Renal cortical epithelial cell (primary cell): ENCODE measurements around the gene LRRC26. TPM values are rescaled to one million over a fixed set of nuclear protein-coding genes. Genes with fewer than 3 reads are reported as not detected.
"Not testable (repeated sequence)": the region's sequence is repeated elsewhere in the genome, so short reads cannot be mapped to it uniquely, and the experiment has no call there.

Experiments used
- DNase-seq: peaks from one replicate; pipeline ENCODE4 v3.0.0-alpha.2; 2011; ENCODE audit warnings: low read depth
- total RNA-seq: library from RNA; depleted of rRNA; stranded (reverse); fragments of >200 nt; gene quantifications from 2 replicates; pipeline ENCODE4 v1.2.3, GENCODE V29; 2014

The LRRC26 gene
- total RNA-seq, 1 donor from 2014 or later: not detected

DNA sequence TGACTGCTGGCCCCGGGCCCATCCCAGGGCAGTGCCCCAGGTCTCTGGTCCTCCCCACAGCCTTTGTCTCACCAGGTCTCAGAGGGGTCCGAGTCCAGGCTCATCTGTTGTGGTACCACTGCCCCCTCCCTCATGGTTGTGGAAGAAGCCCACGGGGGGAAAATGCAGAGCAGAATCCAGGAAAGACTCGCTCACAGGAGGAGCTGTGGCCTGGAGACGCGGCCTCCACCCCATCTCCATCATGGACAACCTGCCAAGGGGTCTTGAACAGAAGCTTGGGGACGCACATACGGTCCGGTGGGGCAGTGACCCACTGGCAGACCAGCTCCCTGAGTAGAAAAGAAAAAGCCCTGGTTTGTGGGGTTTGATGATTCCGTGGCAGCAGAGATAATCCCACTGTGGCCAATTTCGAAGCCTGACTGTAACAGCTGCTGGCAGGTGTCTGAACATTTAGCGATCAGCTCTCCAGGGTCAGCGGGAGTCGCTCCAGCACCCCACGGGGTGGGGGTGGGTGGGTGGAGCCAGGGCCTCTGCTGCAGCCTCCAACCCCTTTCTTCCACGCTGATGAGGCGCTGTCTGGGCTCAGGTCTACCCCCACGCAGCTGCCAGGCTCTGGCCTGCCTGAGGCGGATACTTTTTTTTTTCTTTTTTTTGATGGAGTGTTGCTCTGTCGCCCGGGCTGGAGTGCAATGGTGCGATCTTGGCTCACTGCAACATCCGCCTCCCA, 32.8 kb downstream of the LRRC26 start:
- DNase-seq: no peak

GRCh38 chr9:137136261-137136880, 33.5 kb downstream of the LRRC26 start:
- DNase-seq: no peak

DNA sequence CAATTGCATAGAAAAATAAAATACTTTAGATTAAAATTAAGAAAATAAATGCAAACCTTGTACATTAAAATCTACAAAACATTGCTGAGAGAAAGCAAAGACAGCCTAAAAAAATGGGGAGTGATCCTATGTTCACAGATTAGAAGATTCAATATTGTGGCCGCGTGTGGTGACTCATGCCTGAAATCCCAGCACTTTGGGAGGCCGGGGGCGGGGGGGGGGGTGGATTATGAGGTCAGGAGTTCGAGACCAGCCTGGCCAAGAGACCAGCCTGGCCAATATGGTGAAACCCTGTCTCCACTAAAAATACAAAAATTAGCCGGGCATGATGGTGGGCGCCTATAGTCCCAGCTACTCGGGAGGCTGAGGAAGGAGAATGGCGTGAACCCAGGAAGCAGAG, 34.7 kb downstream of the LRRC26 start:
- not testable (repeated sequence) for DNase-seq

DNA sequence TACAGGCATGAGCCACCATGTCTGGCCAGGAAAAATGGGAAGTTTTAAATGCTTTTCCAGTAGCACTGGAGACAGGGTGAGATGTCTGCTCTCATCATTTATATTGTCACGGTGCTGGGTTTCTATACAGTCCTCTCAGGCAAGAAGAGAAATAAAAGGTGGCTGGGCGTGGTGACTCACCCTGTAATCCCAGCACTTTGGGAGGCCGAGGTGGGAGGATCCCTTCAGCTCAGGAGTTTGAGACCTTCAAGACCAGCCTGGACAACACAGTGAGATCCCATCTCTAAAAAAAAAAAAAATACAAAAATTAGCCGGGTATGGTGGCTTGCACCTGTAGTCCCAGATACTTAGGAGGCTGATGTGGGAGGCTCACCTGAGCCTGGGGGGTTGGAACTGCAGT, 35.7 kb downstream of the LRRC26 start:
- DNase-seq: no peak

DNA sequence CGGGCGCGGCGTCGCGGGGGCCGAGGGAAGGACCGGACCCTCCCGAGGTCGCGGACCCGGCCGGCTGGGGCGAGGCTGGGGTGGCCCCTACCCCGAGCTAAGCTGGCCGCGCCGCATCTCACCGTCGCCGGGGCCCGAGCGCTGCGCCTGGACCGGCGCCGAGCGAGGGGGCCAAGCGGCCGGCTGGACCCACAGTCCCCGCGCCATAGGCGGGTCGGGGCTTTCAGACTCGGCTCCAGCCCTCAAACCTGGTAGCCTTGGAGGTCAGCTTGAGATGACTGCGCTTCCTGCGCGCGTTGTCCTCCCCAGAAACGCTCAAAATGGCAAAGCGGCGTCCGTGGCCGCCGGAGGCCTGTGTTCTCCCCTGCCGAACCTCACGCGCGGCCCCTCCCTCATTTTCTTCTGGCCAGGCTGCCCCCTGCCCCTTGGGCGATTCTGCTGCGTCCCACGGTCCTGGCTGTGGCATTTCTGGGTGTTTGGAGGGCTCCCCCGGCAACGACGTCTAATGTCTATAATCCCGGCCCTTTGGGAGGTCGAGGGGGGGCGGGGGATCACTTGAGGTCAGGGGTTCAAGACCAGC, 39.6 kb downstream of the LRRC26 start:
- DNase-seq: no peak

DNA sequence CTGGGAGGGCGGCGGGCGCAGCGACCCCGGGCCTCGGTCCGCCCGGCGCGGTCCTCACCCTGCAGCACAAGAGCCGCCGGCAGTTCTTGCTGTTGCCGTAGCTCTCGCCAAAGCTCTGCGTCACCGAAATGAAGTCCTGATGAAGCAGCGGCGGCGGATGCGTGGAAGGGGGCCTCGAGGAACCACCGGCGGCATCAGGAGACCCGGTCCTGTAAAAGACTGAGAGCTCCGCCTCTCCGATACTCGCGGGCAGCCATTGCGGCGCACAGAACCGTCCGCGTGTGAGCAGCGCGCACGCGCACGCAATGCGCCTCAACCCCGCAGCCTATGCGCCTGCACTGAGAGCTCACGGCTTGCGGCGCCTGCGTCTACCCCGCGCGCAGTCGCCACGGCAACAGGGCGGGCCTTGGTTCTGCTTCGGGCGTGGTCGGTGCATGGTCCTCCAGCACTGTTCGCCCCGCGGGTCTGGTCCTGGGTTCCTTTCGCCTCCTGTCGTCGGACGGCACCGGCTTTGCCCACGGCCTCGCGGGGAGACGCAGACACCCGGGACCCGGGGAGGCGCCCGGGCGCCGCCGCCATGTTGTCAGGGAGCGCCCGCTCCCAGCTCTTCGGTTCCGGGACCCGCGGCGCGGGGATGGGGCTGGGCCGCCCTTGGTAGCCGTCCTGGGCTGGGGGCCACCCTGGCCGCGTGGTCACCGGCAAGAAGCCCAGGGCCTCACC, 40.2 kb downstream of the LRRC26 start:
- DNase-seq: peak; percentile 78

- peak; percentile 11 for DNase-seq
Measured at GRCh38 chr9:137128862-137129455, 40.9 kb downstream of the LRRC26 start.

DNA sequence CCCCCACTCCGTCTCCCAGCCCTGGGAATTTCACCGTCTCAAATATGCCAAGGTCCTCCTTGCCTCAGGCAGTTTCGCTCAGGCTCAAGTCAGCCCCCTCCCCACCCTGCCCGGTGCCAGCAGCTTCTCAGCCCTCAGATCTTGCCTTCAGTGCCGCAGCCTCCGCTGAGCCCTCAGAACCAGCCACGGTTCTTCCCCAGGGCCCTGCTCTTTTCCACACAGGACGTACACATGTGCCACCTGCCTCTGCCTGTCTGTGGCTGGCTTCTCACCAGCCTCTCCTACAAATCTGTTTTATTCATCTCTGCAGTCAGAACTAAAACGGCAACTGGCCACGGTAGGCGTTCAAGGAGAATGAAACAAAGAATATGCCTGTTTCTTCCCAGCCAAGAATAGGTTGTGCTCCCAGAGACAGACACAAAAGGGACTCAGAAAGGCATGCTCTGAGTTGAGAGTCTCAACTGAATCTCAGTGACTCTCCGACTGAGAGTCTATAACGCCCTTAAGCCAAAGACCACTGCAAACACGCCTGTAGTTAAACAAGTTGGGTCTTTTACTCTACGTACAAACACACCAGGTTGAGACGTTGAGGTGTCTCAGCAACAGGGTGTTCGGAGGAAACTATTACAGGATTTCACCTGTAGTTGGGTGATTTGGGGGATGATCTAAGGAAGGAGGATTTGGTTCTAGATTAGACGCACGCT, 41.5 kb downstream of the LRRC26 start:
- DNase-seq: no peak

GRCh38 chr9:137127301-137128157, 42.3 kb downstream of the LRRC26 start:
- no peak for DNase-seq

DNA sequence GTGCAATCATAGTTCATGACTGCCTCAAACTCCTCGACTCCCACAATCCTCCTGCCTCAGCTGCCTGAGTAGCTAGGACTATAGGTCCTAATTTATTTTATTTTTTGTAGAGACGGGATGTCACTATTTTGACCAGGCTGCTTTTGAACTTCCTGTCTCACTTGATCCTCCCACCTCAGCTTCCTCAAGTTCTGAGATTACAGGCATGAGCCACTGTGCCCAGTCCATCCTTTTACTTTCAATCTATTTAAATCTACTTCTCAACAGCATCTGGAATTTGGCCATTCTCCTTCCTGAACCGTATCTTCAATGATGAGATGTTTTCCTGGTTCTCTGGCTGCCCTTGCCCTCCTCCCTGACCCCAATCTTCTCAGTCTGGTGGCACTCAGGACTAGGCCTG, 43.1 kb downstream of the LRRC26 start:
- DNase-seq: no peak

DNA sequence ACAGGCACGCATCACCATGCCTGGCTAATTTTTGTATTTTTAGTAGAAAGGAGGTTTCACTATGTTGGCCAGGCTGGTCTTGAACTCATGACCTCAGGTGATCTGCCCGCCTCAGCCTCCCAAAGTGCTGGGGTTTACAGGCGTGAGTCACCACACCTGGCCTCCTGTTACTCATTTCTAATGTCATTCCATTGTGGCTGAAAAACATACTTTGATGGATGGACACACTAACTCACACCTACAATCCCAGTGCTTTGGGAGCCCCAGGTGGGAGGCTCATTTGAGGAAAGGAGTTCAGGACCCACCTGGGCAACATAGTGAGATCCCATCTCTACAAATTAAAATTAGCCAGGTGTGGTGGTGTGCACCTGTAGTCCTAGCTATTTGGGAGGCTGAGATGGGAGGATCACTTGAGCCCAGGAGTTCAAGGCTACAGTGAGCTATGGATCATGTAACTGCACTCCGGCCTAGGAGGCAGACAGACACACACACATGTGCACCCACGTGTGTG, 45.8 kb downstream of the LRRC26 start:
- not testable (repeated sequence) for DNase-seq

DNA sequence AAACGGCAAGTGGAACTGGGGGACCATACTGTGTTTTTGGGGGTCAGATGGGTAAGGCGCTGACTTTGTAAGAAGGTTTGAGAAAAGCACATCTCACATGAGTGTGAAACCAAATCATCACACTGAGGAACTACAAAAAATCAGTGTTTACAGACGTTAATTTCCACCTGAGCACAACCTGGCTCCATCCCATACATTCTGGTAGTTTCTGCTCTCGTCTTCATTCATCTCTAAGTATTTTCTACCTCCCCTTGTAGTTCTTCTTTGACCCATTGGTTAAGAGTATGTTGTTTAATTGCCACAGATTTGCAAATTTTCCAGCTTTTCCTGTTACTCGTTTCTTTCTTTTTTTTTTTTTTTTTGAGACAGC, 46.4 kb downstream of the LRRC26 start:
- DNase-seq: no peak

- DNase-seq: not testable (repeated sequence)
Measured at GRCh38 chr9:137122796-137123467, 46.9 kb downstream of the LRRC26 start.

DNA sequence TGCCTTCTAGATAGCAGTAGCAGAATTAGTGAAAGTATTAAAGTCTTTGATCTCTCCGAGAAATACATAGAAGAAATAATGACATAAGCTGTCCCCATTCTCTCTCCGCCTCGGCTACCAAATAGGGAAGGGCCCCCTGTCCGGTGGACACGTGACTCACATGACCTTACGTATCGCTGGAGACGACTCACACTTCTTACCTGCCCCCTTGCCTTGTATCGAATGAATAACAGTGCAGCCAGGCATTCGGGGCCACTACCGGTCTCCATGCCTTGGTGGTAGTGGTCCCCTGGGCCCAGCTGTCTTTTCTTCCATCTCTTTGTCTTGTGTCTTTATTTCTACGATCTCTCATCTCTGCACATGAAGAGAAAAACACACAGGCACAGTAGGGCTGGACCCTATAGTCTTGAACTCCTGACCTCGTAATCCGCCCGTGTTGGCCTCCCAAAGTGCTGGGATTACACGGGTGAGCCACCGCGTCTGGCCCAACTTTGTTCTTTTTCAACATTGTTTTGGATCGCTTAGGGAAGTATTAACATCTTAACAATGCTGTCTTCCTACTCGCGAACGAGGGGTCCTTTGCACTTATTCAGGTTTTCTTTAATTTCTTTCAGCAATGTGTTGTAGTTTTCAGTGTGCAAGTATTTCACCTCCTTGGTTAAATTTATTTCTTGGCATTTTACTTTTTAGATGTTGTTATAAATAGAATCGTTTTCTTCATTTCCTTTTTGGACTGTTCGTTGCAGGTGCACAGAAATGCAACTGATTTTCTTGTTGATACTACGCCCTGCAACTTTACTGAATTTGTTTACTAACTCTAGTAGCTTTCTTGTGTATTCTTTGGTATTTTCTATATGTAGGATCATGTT, 47.7 kb downstream of the LRRC26 start:
- DNase-seq: not testable (repeated sequence)

Other genes starting within 250 kb of the LRRC26 start
- gene FBXW5, start 225.3 kb downstream of the LRRC26 start, total RNA-seq: 195 and 249 TPM in 2 replicates
- gene C8G, start 224.8 kb downstream of the LRRC26 start, total RNA-seq: 0.10 and 1.7 TPM in 2 replicates
- 0.40 TPM in 1 of 2 replicates, not detected in the other for gene LCN12, start 217.8 kb downstream of the LRRC26 start, total RNA-seq
- 0.45 TPM in 1 of 2 replicates, not detected in the other for gene PTGDS, start 192.5 kb downstream of the LRRC26 start, total RNA-seq
- not detected in 2 replicates for gene LCNL1, start 187.1 kb downstream of the LRRC26 start, total RNA-seq
- 13.6 and 26.9 TPM in 2 replicates for gene PAXX, start 177.6 kb downstream of the LRRC26 start, total RNA-seq
- 0.85 and 1.9 TPM in 2 replicates for gene CLIC3, start 173.5 kb downstream of the LRRC26 start, total RNA-seq
- 7.5 and 53.0 TPM in 2 replicates for gene ABCA2, start 141.8 kb downstream of the LRRC26 start, total RNA-seq
- gene FUT7, start 138.0 kb downstream of the LRRC26 start, total RNA-seq: not detected in 2 replicates
- 7.1 and 21.6 TPM in 2 replicates for gene NPDC1, start 123.9 kb downstream of the LRRC26 start, total RNA-seq
- gene ENTPD2, start 116.0 kb downstream of the LRRC26 start, total RNA-seq: 0.17 and 0.35 TPM in 2 replicates
- gene SAPCD2, start 99.5 kb downstream of the LRRC26 start, total RNA-seq: 0.99 and 12.0 TPM in 2 replicates
- 6.4 and 7.1 TPM in 2 replicates for gene UAP1L1, start 92.5 kb downstream of the LRRC26 start, total RNA-seq
- gene MAN1B1, start 83.1 kb downstream of the LRRC26 start, total RNA-seq: 67.6 and 71.4 TPM in 2 replicates
- gene DPP7, start 55.3 kb downstream of the LRRC26 start, total RNA-seq: 42.3 and 70.2 TPM in 2 replicates
- gene GRIN1, start 30.9 kb downstream of the LRRC26 start, total RNA-seq: 0.30 TPM in 1 of 2 replicates, not detected in the other
- not detected in 2 replicates for gene TMEM210, start 2.0 kb upstream of the LRRC26 start, total RNA-seq
- gene ANAPC2, start 18.5 kb upstream of the LRRC26 start, total RNA-seq: 10.4 and 28.9 TPM in 2 replicates
- gene SSNA1, start 18.6 kb upstream of the LRRC26 start, total RNA-seq: 45.5 and 76.2 TPM in 2 replicates
- gene TPRN, start 30.7 kb upstream of the LRRC26 start, total RNA-seq: 4.5 and 10.6 TPM in 2 replicates
- gene TMEM203, start 35.6 kb upstream of the LRRC26 start, total RNA-seq: 30.2 and 42.8 TPM in 2 replicates
- gene NDOR1, start 35.6 kb upstream of the LRRC26 start, total RNA-seq: 2.3 and 6.2 TPM in 2 replicates
- 1.2 TPM in 1 of 2 replicates, not detected in the other for gene RNF208, start 52.2 kb upstream of the LRRC26 start, total RNA-seq
- 0.20 and 0.87 TPM in 2 replicates for gene CYSRT1, start 55.1 kb upstream of the LRRC26 start, total RNA-seq
- gene RNF224, start 57.5 kb upstream of the LRRC26 start, total RNA-seq: 0.15 and 0.52 TPM in 2 replicates
- not detected in 2 replicates for gene SLC34A3, start 60.9 kb upstream of the LRRC26 start, total RNA-seq
- 153 and 288 TPM in 2 replicates for gene TUBB4B, start 71.2 kb upstream of the LRRC26 start, total RNA-seq
- not detected in 2 replicates for gene STPG3, start 81.2 kb upstream of the LRRC26 start, total RNA-seq
- gene NELFB, start 85.3 kb upstream of the LRRC26 start, total RNA-seq: 55.4 and 62.2 TPM in 2 replicates
- 36.3 and 42.1 TPM in 2 replicates for gene TOR4A, start 107.7 kb upstream of the LRRC26 start, total RNA-seq
- gene NRARP, start 132.2 kb upstream of the LRRC26 start, total RNA-seq: 0.55 and 1.0 TPM in 2 replicates